ENCODE measurements around the gene ANKS3. TPM values are rescaled to one million over a fixed set of nuclear protein-coding genes. Genes with fewer than 3 reads are reported as not detected.

The ANKS3 gene
- total RNA-seq, 1 experiment from 2014 or later: 26.6 TPM

DNA sequence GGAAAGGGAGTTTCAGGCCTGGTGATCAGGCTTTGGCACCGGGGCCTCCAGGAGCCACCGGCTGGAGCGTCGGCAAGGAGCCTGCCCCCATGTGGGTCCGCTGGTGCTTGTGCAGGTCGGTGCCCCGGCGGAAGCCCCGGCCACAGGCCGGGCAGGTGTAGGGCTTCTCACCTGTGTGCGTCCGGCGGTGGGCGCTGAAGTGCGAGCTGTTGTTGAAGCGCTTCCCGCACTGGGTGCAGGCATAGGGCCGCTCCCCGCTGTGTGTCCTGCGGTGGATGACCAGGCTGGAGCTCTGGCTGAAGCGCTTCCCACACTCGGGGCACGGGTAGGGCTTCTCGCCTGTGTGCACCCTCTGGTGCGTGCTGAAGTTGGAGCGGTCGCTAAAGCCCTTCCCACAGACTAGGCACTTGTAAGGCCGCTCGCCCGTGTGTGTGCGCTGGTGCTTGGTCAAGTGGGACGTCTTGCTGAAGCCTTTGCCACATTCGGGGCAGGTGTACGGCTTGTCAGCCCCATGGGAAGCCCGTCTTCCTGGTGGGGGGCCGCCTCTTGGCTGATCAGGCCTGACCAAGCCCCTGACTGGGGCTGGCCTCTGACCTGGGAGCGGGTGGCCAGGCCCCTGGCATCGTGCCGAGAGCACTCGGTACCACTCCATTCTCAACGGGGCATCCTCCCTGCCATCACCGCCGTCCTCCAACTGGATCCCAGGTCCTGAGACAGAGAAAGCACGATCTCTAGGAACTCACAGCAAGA lies 18.5 kb upstream of the ANKS3 start:
- Histone ChIP-seq H3K27me3 (ENCODE audit: control insufficient read depth, insufficient read depth, low read length) (no peaks in the 10 kb centered on the region), H3K27ac (ENCODE audit: low read length) (no peak overlapping the region), H3K36me3 (ENCODE audit: control insufficient read depth, insufficient read depth, low read length) (no peaks in the 10 kb centered on the region), H3K4me3 (ENCODE audit: low read depth in 2 of 2, low read length in 2 of 2) (no peak overlapping the region), H3K4me1 (ENCODE audit: control insufficient read depth, insufficient read depth, low read length) (no peaks in the 10 kb centered on the region), H3K9me3 (ENCODE audit: control insufficient read depth, insufficient read depth, low read depth, low read length) (no peaks in the 10 kb centered on the region)
- no peak for DNase-seq (ENCODE audit: low read depth, low spot score)
- BruUV-seq (replicated peaks): no TSS peak
- in situ Hi-C loops (cut with HindIII; ENCODE audit: low pct_unique_long_range_greater_than_20kb, low sequenced_read_pairs): no loop called here
- ATAC-seq: no peak
- intact Hi-C loops (cut with micrococcal nuclease; ENCODE audit: unreplicated experiment): no loop called here
- ChIA-PET POLR2A (no interaction called here), CTCF (no interaction called here)
- TF ChIP-seq SIN3A (IDR thresholded peaks at IDR 0.05; ENCODE audit: borderline replicate concordance, insufficient read depth, low read depth, low read length) (no peak), TCF7L2 (IDR thresholded peaks at IDR 0.05; ENCODE audit: low read depth, low read length) (no peak), POLR2AphosphoS5 (IDR thresholded peaks at IDR 0.05; ENCODE audit: low read depth, low read length) (no peak)
- TF ChIP-seq, protein P1, sequence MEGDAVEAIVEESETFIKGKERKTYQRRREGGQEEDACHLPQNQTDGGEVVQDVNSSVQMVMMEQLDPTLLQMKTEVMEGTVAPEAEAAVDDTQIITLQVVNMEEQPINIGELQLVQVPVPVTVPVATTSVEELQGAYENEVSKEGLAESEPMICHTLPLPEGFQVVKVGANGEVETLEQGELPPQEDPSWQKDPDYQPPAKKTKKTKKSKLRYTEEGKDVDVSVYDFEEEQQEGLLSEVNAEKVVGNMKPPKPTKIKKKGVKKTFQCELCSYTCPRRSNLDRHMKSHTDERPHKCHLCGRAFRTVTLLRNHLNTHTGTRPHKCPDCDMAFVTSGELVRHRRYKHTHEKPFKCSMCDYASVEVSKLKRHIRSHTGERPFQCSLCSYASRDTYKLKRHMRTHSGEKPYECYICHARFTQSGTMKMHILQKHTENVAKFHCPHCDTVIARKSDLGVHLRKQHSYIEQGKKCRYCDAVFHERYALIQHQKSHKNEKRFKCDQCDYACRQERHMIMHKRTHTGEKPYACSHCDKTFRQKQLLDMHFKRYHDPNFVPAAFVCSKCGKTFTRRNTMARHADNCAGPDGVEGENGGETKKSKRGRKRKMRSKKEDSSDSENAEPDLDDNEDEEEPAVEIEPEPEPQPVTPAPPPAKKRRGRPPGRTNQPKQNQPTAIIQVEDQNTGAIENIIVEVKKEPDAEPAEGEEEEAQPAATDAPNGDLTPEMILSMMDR (IDR thresholded peaks at IDR 0.05): no peak
- TF ChIP-seq, protein P2, sequence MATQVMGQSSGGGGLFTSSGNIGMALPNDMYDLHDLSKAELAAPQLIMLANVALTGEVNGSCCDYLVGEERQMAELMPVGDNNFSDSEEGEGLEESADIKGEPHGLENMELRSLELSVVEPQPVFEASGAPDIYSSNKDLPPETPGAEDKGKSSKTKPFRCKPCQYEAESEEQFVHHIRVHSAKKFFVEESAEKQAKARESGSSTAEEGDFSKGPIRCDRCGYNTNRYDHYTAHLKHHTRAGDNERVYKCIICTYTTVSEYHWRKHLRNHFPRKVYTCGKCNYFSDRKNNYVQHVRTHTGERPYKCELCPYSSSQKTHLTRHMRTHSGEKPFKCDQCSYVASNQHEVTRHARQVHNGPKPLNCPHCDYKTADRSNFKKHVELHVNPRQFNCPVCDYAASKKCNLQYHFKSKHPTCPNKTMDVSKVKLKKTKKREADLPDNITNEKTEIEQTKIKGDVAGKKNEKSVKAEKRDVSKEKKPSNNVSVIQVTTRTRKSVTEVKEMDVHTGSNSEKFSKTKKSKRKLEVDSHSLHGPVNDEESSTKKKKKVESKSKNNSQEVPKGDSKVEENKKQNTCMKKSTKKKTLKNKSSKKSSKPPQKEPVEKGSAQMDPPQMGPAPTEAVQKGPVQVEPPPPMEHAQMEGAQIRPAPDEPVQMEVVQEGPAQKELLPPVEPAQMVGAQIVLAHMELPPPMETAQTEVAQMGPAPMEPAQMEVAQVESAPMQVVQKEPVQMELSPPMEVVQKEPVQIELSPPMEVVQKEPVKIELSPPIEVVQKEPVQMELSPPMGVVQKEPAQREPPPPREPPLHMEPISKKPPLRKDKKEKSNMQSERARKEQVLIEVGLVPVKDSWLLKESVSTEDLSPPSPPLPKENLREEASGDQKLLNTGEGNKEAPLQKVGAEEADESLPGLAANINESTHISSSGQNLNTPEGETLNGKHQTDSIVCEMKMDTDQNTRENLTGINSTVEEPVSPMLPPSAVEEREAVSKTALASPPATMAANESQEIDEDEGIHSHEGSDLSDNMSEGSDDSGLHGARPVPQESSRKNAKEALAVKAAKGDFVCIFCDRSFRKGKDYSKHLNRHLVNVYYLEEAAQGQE (IDR thresholded peaks at IDR 0.05; ENCODE audit: insufficient read depth in 1 of 2, low read depth in 2 of 2, low read length in 1 of 2): no peak

DNA sequence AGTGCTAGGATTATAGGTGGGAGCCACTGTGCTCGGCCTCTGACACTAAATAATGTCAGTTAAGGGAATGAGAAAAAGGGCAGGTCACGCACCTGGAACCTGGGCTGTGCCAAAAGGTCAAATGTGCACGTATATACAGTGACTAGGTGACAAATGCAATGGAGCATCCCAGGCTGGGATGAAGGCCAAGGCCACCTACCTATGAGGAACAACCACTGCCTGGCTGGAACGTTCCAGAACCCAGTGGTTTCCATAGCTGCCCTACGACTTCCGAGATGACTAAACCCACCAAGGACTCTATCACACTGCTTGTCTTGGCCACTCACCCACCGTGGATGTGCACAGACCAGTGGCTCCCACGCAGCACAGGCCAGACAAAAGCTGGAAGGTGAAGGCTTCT lies 16.8 kb upstream of the ANKS3 start:
- Histone ChIP-seq H3K9me3 (ENCODE audit: control insufficient read depth, insufficient read depth, low read depth, low read length) (no peaks in the 10 kb centered on the region), H3K36me3 (ENCODE audit: control insufficient read depth, insufficient read depth, low read length) (no peaks in the 10 kb centered on the region), H3K4me1 (ENCODE audit: control insufficient read depth, insufficient read depth, low read length) (no peaks in the 10 kb centered on the region), H3K4me3 (ENCODE audit: low read depth in 2 of 2, low read length in 2 of 2) (no peak overlapping the region), H3K27ac (ENCODE audit: low read length) (no peak overlapping the region), H3K27me3 (ENCODE audit: control insufficient read depth, insufficient read depth, low read length) (no peaks in the 10 kb centered on the region)
- in situ Hi-C loops (cut with HindIII; ENCODE audit: low pct_unique_long_range_greater_than_20kb, low sequenced_read_pairs): no loop called here
- intact Hi-C loops (cut with micrococcal nuclease; ENCODE audit: unreplicated experiment): no loop called here
- ChIA-PET CTCF (no interaction called here), POLR2A (no interaction called here)
- DNase-seq (ENCODE audit: low read depth, low spot score): no peak
- TF ChIP-seq, protein P1 (IDR thresholded peaks at IDR 0.05): no peak
- ATAC-seq: no peak
- no TSS peak for BruUV-seq (replicated peaks)

Measured in Panc1 (cell line).